Endothelial cell of umbilical vein (primary cell): ENCODE results near the gene CAV1.

Experiments
- CTCF ChIP-seq, 2 donors: IDR thresholded peaks; 1 replicate in 1 of 2; 2 replicates in 1 of 2; pipeline ENCODE4 v1.5.1; 2011; ENCODE audit warnings: low read length in 2 of 2, mild to moderate bottlenecking in 2 of 2, moderate library complexity in 2 of 2, control low read depth in 1 of 2, inconsistent platforms in 1 of 2, low read depth in 1 of 2; ENCODE audit not compliant: insufficient read depth in 1 of 2; ENCODE audit errors: extremely low read depth in 1 of 2
- POLR2A ChIP-seq: IDR thresholded peaks from 2 replicates; pipeline ENCODE4 v1.6.1; 2012; ENCODE audit warnings: low read depth, mild to moderate bottlenecking, control low read depth, low read length
- POLR2AphosphoS5 ChIP-seq: IDR thresholded peaks from 2 replicates; pipeline ENCODE4 v1.6.1; 2012; ENCODE audit warnings: low read depth, mild to moderate bottlenecking, control low read depth, low read length, moderate library complexity; ENCODE audit not compliant: insufficient read depth

- no peak for TF ChIP-seq POLR2A
- no peak for TF ChIP-seq CTCF (IDR thresholded peaks at IDR 0.05; ENCODE audit: extremely low read depth in 1 of 2, insufficient read depth in 1 of 2, low read depth in 1 of 2, low read length in 2 of 2)
- no peak for TF ChIP-seq POLR2AphosphoS5
Observed at GRCh38 chr7:116572036-116572435, 47.2 kb downstream of the CAV1 start.
